Stimulated activated naive CD8-positive, alpha-beta T cell treated with anti-CD3 and anti-CD28 coated beads, Interleukin-15, Interleukin-2, amounts not matched to agents 100 U/mL and 50 U/mL, for 24 hours (primary cell): ENCODE data around the gene AMPD2.

Experiments
- ATAC-seq: fragments of 150-1000 bp; cut with Tn5 transposase; one replicate; pipeline ENCODE4 v1.10.0; 2021
- DNase-seq: peaks from one replicate; pipeline ENCODE4 v3.0.0; 2021

The AMPD2 gene

DNA sequence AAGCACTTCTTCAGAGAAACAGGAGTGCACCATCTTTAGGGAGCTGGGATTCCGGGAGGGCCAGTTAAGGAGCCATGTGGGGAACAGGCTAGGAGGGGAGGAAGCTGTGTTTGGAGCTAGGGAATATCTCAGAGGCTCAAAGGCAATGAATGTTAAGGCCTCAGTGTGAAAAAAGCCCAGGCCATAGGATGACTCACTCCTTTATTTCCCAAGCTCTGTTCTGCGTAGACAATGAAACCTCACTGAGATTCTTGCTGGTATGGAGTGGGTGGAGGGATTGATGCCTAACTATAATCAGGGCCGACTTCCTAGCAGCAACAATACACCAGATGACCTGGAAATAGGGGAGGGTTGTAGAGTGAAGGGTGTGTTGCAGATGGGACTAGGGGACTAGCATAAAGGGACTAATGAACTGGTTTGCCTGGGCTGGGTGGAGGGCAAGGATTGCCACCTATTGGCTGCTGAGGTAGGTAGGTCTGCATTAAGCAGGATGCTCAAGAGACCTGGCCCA is 2.3 kb upstream of the AMPD2 start:
- DNase-seq: no peak

DNA sequence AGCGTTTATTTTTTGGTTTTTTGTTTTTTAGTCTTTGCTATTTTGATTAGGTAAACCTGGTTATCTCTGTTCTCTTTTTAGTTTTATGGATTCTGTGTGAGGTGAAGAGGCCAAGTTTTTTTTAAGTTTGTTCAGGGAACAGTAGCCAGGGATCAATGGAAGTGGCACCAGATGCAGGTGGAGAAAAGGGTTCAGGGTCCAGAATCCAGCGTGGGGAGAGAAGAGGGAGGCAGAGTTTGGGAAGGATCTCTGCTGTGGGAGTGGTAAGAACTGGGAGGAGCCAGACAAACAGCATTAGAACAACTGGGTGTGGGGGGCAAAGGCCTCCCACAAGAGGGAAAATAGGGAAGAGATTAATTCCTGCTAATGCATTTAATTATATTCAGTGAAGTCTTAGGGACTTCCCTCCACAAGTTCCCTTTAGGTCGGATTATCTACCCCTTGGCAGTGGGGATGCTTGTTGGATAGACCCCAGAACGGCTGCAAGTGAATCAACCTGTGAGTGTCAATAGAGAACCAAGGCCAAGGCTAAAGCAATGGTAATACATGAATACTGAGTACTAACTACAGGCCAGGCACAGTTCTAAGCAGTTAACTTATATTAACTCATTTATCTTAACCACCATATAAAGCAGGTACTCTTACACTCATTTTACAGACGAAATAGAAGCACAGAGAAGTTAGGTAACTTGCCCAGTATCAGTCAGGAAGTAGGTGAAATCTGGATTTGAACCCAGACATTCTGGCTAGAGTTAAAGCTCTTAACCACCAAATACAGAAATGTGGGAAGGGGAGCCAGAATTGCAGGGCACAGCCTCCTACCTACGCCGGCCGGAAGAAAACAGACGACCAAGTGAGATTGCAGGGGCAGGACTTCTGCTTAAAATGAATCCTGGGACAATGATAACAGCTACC is 719 bp upstream of the AMPD2 start:
- DNase-seq (no peak), ATAC-seq (no peak)

More for the DNA sequence above, 2.3 kb upstream of the AMPD2 start:
- ATAC-seq: peak; percentile 7

- ATAC-seq (no peak), DNase-seq (peak; percentile 36)
Measured at GRCh38 chr1:109620401-109620791, 759 bp downstream of the AMPD2 start.

DNA sequence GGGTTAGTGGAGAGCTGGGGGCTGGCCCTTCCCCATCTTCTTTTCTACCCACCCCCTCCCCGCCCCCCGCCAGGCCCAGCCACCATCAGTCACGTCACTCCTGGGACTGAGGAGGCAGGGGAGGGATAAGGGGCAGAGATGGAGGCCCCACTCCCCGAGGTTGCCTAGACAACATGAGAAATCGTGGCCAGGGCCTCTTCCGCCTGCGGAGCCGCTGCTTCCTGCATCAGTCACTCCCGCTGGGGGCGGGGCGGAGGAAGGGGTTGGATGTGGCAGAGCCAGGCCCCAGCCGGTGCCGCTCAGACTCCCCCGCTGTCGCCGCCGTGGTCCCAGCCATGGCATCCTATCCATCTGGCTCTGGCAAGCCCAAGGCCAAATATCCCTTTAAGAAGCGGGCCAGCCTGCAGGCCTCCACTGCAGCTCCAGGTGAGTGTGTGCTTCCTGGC is 1.2 kb downstream of the AMPD2 start:
- ATAC-seq (peak; percentile 88), DNase-seq (peak; percentile 98)

DNA sequence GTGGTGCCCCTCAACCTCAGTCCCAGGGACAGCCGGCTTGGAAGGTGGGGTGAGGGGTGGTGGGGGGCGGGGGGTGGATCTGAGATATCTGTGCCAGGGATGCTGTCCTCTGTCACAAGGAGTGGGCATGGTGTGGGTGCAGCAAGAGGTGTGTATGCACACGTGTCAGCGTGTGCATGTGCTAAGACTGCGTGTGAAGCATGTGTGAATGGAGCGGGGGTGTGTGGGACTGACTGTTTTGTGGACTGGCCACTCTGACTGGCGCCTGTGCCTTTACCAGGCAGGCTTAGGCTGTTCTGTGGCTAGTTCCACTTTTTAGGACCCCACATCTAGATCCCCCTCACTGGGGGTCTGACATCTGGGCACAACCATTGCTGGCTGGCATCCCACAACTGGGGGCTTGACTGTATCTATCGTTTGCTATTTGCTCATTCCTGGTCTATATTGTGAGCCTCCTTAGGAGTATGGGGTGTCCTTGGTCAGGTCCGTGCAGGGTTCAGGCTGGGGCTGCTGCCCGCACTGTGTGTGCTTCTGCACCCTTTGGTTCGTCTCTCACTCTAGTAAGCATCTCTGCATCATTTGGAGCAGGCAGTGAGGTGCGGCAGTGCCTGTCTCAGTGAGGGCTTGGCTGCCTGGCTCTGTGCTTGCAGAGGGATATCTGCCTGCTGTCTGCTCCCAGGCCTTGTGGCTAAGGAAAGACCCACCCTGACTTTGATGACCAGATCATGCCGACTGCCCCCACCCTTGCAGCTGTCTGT is 1.9 kb downstream of the AMPD2 start:
- DNase-seq: no peak
- no peak for ATAC-seq

GRCh38 chr1:109622137-109622892 is 2.7 kb downstream of the AMPD2 start:
- no peak for DNase-seq

GRCh38 chr1:109622895-109623294 is 3.3 kb downstream of the AMPD2 start:
- no peak for DNase-seq
- ATAC-seq: no peak

More at GRCh38 chr1:109622137-109622892, 2.7 kb downstream of the AMPD2 start:
- ATAC-seq: no peak

DNA sequence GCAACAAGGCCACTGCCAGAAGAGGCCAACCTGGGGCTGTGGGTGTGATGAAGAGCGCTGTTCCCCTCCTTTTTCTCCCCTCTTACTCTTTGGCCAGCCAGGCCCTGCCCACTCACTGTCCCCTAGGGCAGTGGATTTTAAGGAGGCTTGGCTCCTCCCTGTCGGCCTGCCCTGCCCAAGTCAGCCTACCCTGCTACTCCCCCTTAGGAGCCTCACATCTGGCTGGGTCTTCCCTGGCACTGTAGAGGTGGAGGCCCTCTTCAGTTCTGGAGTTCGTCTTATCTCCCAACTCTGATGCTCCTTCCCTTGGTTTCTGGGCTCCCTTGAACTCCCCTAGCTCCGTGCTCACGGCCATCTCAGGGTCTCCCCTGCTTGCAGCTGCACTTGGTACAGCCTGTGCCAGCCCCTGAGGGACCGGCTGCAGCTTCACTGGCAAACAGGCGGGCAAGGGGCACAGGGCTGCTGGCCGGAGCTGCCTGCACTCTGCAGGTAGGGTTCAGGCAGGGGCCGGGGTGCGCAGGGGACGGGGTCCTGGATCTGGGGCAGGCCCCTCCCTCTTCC is 4.0 kb downstream of the AMPD2 start:
- no peak for ATAC-seq
- DNase-seq: no peak

DNA sequence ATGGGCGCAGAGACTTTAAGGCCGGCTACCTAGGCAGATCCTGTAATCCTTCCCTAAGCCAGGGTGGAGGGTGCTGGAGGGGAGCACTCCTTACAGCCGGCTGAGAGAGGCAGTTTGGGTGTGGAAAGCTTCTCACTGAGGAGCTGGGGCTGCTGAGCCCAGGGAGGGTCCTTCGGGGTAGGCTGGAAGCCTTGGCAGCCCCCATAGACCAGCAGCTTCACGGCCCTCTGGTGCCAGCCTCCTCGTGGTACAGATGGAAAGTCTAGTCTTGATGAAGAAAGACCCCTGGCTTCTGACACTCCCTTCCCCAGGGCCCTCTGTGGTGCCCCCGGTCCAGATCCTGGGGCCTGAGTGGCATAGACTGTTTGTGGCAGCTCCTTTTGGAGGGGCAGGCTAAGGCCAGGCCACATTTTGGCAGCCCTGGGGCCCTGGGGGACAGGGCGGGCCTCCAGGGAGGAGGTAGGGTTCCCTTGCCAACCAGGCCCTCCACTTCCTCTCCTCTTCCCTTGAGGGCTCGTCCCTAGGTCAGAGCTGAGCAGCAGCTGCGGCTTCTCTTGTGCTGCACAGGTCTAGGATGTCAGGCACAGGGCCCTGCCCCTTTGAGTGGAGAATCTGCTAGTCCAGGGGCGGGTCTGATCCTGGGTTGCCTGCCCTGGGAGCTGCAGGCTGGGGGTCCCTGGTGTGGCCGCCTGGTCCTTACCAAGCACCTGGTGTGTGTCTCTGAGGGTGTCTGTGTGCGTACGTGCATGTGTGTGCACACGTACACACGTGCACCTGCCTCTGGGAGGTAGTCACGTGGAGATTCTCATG is 4.8 kb downstream of the AMPD2 start:
- ATAC-seq (no peak), DNase-seq (no peak)

- no peak for DNase-seq
- no peak for ATAC-seq
Measured at GRCh38 chr1:109625176-109625575, 5.5 kb downstream of the AMPD2 start.

DNA sequence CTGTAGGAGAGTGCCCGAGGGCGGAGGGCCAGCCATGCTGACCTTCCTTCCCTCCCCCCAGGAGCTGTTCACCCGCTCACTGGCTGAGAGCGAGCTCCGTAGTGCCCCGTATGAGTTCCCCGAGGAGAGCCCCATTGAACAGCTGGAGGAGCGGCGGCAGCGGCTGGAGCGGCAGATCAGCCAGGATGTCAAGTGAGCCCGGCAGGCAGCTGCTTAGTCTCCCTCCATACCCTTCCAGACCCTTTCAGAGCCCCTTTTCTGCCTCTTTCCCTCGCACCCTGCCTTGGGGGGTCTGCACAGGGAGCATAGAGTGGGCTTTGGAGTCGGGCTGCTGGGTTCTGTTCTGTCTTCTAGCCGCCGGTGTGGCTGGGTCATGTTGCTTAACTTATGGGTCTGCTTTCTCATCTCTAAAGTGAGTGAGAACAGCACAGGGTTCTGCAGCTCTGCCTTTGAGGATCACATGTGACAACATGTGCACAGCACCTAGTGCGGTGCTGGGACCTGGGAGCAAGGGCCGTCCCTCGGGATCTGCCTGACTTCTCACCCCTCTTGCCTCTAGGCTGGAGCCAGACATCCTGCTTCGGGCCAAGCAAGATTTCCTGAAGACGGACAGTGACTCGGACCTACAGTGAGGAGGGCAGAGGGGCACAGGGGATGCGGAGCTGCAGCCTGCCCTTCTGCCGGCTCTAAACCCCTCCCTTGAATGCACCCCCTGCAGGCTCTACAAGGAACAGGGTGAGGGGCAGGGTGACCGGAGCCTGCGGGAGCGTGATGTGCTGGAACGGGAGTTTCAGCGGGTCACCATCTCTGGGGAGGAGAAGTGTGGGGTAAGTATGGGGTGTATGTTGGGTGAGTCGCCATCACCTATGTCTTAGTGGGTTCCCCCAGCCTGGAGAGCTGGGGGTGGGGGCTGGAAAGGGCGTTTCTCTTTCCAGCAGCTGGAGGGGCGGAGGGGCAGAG is 6.2 kb downstream of the AMPD2 start:
- DNase-seq: no peak
- ATAC-seq: no peak

GRCh38 chr1:109626682-109627408 is 7.2 kb downstream of the AMPD2 start:
- DNase-seq: no peak
- ATAC-seq: no peak

GRCh38 chr1:109627692-109628399 is 8.2 kb downstream of the AMPD2 start:
- no peak for DNase-seq

GRCh38 chr1:109628540-109629321 is 9.1 kb downstream of the AMPD2 start:
- no peak for ATAC-seq

More at GRCh38 chr1:109627692-109628399, 8.2 kb downstream of the AMPD2 start:
- ATAC-seq: no peak

DNA sequence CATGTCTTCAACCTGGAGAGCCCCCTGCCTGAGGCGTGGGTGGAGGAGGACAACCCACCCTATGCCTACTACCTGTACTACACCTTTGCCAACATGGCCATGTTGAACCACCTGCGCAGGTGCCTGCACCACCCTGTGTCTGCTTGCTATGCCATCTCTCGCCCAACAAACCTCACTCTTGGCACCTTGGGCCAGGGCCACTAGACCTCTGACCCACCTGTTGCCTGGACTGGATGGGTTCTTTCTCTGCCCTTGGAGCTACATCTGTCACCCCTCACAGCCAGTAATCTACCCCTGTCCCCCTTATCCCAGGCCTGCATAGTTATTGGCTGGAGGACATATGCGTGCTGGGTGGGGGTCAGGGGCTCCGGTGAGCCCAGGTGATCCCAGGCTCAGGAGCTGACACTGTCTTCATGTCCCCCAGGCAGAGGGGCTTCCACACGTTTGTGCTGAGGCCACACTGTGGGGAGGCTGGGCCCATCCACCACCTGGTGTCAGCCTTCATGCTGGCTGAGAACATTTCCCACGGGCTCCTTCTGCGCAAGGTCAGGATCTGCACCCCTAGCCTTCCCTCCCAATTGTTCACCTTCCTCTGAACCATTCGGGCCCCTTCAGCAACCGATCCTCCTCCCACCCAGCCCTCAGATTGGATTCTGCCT is 9.9 kb downstream of the AMPD2 start:
- ATAC-seq (no peak), DNase-seq (no peak)

More at GRCh38 chr1:109628540-109629321, 9.1 kb downstream of the AMPD2 start:
- DNase-seq: no peak

DNA sequence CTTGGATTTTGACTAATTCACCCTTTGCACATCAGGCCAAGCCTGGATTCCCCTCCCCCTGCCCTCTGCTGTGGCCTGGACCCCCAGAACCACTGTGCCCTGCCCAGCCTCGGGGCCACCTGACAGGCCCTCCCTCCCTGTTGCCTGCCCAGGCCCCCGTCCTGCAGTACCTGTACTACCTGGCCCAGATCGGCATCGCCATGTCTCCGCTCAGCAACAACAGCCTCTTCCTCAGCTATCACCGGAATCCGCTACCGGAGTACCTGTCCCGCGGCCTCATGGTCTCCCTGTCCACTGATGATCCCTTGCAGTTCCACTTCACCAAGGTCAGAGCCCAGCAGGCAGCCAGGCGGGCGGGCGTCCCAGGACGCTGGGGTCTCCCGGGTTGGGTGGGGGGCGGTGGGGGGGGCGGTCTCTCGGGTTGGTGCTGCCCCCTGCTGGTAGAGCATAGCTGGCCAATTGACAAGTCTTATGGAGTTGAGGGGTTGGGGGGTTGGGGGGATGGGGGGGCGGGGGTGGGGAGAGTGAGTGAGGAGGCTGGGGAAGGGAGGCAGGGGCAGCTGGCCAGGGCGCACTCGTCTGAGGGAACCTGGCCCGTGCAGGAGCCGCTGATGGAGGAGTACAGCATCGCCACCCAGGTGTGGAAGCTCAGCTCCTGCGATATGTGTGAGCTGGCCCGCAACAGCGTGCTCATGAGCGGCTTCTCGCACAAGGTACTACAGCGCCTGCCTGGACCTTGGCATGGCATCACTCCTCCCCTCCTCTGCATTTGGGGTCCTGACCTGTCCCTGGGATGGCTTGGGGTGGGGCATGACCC is 10.7 kb downstream of the AMPD2 start:
- DNase-seq (peak; percentile 63), ATAC-seq (no peak)
